Gastroesophageal sphincter (tissue), 3 donors: ENCODE measurements around the gene TAF7.

Source experiments
- CTCF ChIP-seq, 4 experiments: fragments of 200-600 bp in 2 of 4; fragments of 450-650 bp in 2 of 4; sonication (generic) in 1 of 4; IDR thresholded peaks; one replicate each; pipeline ENCODE4 v1.5.1; 2017 to 2019; ENCODE audit warnings: antibody characterized with exemption in 4 of 4, mild to moderate bottlenecking in 2 of 4, moderate library complexity in 2 of 4
- EP300 ChIP-seq: sonication (generic); formaldehyde crosslinking; IDR thresholded peaks from one replicate; pipeline ENCODE4 v1.6.1; 2017; ENCODE audit warnings: antibody characterized with exemption, mild to moderate bottlenecking
- POLR2A ChIP-seq, 2 donors: fragments of 450-650 bp; IDR thresholded peaks; one replicate each; pipeline ENCODE4 v1.6.1; 2017; ENCODE audit warnings: antibody characterized with exemption in 2 of 2, mild to moderate bottlenecking in 2 of 2, moderate library complexity in 1 of 2
- POLR2AphosphoS5 ChIP-seq: sonication (generic); formaldehyde crosslinking; IDR thresholded peaks from one replicate; pipeline ENCODE4 v1.6.1; 2017; ENCODE audit warnings: antibody characterized with exemption

- TF ChIP-seq POLR2AphosphoS5: no peak
- TF ChIP-seq POLR2A (IDR thresholded peaks at IDR 0.05): no peak
- no peak for TF ChIP-seq CTCF (IDR thresholded peaks at IDR 0.05)
- no peak for TF ChIP-seq EP300
Measured at GRCh38 chr5:141356950-141357349, 36.4 kb upstream of the TAF7 start.
